Measurements from ENCODE around the gene ACE2.

The ACE2 gene

DNA sequence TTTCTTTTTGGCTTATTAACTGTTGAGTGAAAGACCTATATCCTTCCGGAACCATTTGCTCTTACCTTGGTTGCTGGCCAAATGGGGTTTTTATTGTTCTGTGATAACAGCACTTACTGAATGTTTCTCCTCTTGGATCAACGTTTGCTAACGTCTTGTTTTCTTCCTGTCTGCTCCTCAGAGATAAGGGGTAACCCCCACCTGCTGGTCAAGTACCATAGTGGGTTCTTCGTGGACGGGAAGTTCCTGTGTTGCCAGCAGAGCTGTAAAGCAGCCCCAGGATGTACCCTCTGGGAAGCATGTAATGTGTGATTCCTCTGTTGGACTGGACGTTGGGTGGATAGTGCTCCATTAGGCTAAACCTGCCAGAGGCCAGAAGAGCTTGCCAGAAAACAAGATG lies 84.8 kb downstream of the ACE2 start:
- DNase-seq (ENCODE audit: extremely low read depth in 1 of 2, low read depth in 1 of 2) = no peak

DNA sequence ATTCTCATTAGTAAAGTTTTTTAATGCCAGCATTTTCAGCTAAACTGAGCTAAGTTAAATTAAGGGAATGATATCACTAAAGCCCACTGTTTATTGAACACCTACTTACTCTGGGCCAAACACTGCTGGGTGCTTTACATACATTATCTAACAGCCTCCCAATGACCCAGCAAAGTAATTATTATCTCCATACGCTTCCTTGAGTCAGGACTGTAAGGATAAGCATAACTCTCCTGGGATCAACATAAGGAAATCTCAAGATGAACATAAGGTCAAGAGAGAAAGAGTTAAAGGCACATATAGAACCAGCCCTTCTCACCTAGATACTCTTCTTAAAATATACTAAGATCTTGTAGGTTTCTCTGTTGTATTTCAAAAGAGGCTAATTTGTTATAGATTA lies 86.5 kb downstream of the ACE2 start:
- DNase-seq (ENCODE audit: extremely low read depth in 1 of 2, low read depth in 1 of 2) = no peak

DNA sequence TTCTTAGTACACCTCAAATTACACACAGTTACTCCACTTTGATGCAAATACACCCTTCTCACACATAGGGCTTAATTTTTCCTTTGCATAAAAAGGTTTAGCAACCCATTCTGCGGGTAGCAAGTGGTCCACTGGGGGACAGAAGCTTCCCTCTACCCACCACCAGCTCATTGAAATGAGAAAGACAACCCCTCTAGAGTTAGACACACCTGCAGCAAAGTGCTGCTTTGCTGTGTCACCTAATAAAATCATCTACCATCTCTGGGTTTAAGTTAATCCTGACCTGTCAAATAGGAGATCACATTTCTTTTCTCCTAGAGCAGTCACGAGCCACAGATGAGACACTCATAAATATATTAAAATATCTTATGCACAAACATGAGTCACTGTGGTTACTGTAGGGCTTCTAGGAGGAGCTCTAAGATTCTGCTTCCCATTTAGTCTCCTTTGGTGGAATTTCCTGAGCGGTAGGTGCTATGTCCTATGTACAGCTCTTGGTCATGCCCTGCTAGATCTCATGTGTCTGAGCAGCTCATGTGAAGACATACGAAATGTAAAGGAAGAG lies 88.3 kb downstream of the ACE2 start:
- no peak for DNase-seq (ENCODE audit: extremely low read depth in 1 of 2, low read depth in 1 of 2)

DNA sequence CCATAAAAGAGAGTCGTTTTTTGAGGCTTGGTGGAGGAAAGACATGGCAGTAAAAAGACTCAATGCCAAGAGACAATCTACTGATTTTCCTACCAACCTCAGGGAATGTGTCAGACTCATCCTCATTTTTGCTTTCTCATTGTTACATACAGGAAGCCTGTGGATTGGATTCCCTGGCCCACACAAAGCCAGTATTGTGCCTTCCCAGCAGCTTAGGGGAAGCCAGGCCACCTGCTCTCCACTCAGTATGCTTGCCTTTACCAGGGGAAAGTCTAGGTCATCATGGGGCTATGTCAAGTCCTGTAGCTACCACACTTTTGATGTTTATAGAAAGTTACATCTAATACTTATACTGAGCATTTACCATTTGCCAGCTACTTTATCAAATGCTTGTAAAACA lies 89.2 kb downstream of the ACE2 start:
- DNase-seq (ENCODE audit: extremely low read depth in 1 of 2, low read depth in 1 of 2) = no peak

Data from stimulated activated CD8-positive, alpha-beta memory T cell treated with anti-CD3 and anti-CD28 coated beads, Interleukin-7, amount 100 ng/mL, for 48 hours (primary cell).